Retina (tissue), 1 donor: ENCODE measurements around the gene TTN.
A peak's percentile ranks its signal among the peaks of the same experiment; 100 is the strongest.

Experiments used
- DNase-seq: peaks from one replicate; pipeline ENCODE4 v3.0.0-alpha.2; 2016

Gene TTN

DNA sequence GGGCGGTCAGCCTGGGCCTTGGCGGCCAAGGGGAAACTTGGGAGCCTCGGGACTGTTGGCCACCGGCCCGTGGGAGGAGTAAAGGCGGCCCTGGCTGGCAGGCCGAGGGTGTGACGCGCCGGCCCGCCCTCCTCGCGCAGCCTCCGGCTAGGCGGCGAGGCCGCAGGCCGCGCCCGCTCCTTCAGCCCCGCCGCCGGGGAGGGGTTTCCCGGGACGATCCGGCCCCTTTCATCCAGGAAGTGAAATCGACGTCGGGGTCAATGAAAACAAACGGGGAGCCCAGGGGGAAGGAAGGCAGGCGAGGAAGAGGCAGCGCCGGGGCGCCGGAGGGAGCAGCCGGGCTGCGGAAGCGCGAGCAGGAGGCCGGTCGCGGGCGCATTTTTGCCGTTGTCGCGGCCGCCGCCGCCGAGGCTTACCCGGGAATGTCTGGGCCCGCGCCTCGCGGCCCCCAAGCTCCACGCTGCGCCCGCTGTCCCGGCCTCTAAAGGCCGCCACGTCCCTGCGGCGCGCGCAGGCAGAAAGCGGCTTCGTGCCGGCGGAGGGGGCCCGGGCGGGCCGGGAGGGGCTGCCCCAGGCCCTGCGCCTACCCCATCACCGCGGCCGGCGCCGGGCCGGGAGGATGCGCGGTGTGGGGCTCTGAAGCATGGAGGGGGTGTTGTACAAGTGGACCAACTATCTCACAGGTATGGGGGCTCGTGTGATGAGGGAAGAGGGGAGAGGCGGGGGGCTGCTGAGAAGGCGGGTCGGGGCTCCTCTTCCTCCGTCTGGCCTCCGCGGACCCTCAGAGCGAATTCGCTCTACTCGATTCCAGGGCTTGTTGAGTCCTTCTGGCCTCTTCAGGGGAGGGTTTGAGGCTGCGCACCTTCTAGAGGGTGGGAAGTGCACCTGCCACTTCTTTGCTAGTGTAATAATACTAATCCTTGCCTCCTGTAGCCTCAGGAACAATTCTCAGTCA, 326.7 kb downstream of the TTN start, which contains the start of gene PLEKHA3:
Gene PLEKHA3, plus strand, starts transcription at position 231 of the 955 bp plus-strand sequence. Its CDS starts 413 bp downstream, at position 644.
- DNase-seq: peak; percentile 95

DNA sequence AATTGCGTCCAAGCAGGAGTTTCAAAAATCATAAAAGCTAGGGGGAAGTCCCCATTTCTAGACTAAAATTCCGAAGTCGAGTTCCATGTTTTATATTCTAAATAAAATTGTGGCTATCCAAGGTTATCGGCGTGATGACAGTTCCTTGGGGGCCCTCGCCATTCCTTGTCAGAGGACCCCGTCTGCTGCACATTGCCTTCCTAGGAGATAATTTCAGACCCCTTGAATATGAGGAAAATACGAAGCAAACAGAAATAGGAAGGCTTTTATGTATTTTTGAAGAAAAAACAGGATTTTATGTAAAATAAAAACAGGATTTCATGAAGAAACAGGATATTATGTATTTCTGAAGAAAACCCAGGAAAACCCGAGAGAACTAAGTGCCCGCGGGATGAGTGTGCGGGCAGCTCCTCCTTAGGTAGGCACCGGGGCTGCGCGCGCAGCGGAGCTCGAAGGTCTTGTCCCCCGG, 327.4 kb downstream of the TTN start:
- DNase-seq: no peak

DNA sequence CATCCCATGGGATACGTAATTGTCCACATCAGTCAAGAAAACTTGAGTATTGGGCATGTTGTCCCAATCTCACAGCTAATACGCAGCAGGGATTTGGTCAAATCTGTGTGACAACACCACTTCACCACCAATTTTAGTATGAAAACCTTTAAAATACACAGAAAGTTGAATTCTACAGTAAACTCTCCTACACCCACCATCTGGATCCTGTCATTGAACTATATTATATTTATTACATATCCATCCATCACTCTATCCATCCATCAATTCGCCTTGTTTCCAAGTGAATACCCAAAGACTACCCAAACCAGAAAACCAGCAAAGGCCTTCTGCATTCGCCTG, 328.0 kb downstream of the TTN start:
- DNase-seq: no peak

DNA sequence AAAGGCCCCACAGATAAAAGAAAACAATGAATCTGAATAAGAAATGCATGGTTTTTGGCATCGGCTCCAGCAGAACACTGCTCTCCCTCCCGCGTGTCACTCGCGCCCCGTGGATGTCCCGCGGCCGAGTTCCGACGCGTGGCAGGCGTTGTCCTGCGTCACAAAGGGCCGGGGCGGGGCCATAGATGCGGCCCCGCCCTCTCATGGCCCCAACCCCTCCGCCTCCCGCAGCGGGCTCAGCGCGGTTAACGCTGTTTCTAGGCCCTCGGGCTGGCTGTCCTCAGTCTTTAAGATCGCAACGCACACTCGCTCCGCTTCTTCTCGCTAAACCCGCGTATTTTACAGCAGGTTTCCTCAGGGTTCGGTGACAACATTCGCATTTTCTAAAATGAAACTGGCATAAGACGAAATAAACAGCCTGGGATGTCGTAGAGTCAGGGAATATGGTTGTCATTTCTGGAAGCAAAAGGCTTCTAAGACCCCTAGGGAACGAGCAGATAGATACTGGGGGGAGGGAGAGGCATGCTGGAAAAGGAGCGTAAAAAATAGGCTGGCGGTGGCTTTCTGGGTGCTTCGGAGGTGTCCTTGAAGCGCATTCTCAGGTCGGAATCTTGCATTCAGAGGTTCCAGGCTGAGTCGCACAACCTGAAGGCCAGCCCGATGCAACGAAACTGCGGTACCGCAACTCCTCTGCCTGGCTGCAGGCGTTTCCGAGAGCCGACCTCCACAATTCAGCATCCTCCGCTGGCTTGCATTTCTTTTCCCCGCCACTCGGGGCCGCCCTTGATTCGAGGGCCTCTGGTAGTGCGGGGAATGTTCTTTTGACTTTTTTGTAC, 328.6 kb downstream of the TTN start, which contains the start of gene FKBP7:
Gene FKBP7, minus strand, starts transcription at position 162 of the 836 bp plus-strand sequence. Its CDS starts 101 bp downstream, at position 61.
- DNase-seq: peak; percentile 97

DNA sequence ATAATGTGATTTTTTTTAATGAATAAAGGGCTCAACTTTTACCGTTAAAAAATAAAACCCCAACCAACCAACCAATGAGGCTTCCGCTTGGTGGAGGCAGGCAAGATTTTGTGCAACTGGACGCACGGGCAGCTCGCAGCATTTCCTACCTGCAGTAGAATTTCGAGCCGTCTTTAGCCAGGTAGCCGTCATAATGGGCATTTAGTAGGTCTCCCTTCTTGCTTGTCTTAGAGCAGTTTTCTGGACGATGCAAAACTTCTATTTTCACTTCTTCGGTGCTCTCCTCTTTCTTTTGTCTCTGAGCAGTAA, 329.1 kb downstream of the TTN start:
- no peak for DNase-seq

DNA sequence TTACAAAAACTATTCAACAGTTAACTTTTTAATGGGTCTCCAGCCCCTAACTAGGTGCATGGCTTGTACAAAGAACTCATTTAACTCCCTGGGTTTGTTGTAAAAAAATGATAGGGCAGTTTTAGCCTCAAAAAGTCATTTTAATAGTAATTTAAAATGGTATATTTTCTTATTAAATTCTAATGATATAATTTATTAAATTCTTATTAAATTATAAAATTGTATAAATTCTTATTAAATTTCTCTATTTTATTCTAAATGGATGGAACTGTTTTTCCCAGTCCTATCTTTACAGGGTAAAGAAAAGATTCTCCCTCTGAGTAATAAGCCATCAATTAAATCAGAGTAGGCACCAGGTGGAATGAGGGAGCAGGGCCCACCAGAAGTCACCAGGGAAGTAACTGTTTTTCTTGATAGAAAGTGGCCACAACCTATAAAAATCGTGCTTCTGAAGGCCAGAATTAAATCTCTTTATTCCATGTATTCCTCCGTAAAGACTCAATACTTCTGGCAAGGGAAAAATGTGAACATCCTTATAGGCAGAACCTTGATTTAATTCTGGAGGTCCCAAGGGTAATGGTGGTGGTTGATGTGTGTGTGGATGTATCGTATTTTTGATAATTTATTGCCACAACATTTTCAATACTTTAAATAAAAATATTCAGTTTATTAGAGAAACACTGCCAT, 329.6 kb downstream of the TTN start:
- no peak for DNase-seq

DNA sequence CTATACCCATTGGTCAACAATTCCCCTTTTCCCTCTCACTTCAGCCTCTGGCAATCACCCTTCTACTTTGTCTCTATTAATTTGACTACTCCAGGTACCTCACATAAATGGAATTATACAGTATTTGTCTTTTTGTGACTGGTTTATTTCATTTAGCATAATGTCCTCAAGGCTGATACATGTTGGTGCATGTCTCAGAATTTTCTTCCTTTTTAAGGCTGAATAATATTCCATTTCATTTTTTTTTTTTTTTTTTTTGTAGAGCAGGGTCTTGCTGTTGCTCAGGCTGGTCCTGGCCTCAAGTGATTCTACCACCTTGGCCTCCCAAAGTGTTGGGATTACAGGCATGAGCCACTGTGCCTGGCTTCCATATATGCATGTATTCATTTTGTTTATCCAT, 330.7 kb downstream of the TTN start:
- no peak for DNase-seq
